ENCODE results near the gene TNS3. TPM values are rescaled to one million over a fixed set of nuclear protein-coding genes. Genes with fewer than 3 reads are reported as not detected.

Gene TNS3
- total RNA-seq, 5 donors from 2014 or later (not counting 1 experiment from before 2014, with no cell fraction given) = 0.58 to 3.7 (median 2.0) TPM

- H3K27me3 Mint-ChIP-seq = peaks cover 0 to 6% of the 10 kb centered on the region in 2 donors
- Histone ChIP-seq H3K36me3 (ENCODE audit: control insufficient read depth in 2 of 2, extremely low read depth in 1 of 2, insufficient read depth in 1 of 2, low read length in 1 of 2) (no peaks in the 10 kb centered on the region), H3K4me3 (ENCODE audit: control insufficient read depth in 1 of 2, extremely low read depth in 1 of 2, low read length in 1 of 2) (no peak overlapping the region), H3K9me3 (no peaks in the 10 kb centered on the region), H3K27me3 (replicated peaks in 1 of 2; ENCODE audit: control insufficient read depth in 2 of 2, extremely low read depth in 1 of 2, insufficient read depth in 2 of 2, low read length in 1 of 2) (no peaks in the 10 kb centered on the region), H3K4me1 (ENCODE audit: control insufficient read depth in 1 of 2, extremely low read depth in 1 of 2, insufficient read depth in 2 of 2, low read length in 2 of 2) (no peaks in the 10 kb centered on the region), H3K27ac (ENCODE audit: low read length) (no peak overlapping the region)
- ChIA-PET CTCF (no interaction called here), POLR2A (no interaction called here)
- H3K36me3 Mint-ChIP-seq = no peaks in the 10 kb centered on the region
- no peaks in the 10 kb centered on the region for H3K9me3 Mint-ChIP-seq
- no peaks in the 10 kb centered on the region for H3K4me1 Mint-ChIP-seq
- no peak for DNase-seq
- ATAC-seq (replicated peaks in 1 of 4) = no peak
- 79% methylated on average over 5 of the region's 6 CpGs for WGBS (ENCODE audit: insufficient coverage)
- H3K4me3 Mint-ChIP-seq = no peak overlapping the region
- H3K27ac Mint-ChIP-seq = no peak overlapping the region
These were observed 32.5 kb downstream of the TNS3 start for GRCh38 chr7:47549397-47549796.

- ChIA-PET POLR2A (no interaction called here), CTCF (no interaction called here)
- Mint-ChIP-seq H3K27ac (no peak overlapping the region), H3K4me3 (no peak overlapping the region), H3K9me3 (no peaks in the 10 kb centered on the region), H3K36me3 (no peaks in the 10 kb centered on the region), H3K27me3 (peaks cover 0 to 6% of the 10 kb centered on the region in 2 donors), H3K4me1 (peaks cover 0 to 2% (median 0%) of the 10 kb centered on the region in 3 donors)
- Histone ChIP-seq H3K4me1 (ENCODE audit: control insufficient read depth in 1 of 2, extremely low read depth in 1 of 2, insufficient read depth in 2 of 2, low read length in 2 of 2) (no peaks in the 10 kb centered on the region), H3K27ac (ENCODE audit: low read length) (no peak overlapping the region), H3K27me3 (replicated peaks in 1 of 2; ENCODE audit: control insufficient read depth in 2 of 2, extremely low read depth in 1 of 2, insufficient read depth in 2 of 2, low read length in 1 of 2) (no peaks in the 10 kb centered on the region), H3K36me3 (ENCODE audit: control insufficient read depth in 2 of 2, extremely low read depth in 1 of 2, insufficient read depth in 1 of 2, low read length in 1 of 2) (no peaks in the 10 kb centered on the region), H3K9me3 (no peaks in the 10 kb centered on the region), H3K4me3 (ENCODE audit: control insufficient read depth in 1 of 2, extremely low read depth in 1 of 2, low read length in 1 of 2) (no peak overlapping the region)
- 84% methylated on average over 7 of the region's 8 CpGs for WGBS (ENCODE audit: insufficient coverage)
- no peak for DNase-seq
- ATAC-seq (replicated peaks in 1 of 4) = no peak
These were observed 33.4 kb downstream of the TNS3 start for GRCh38 chr7:47548546-47548945.

- Mint-ChIP-seq H3K4me3 (no peak overlapping the region), H3K27ac (no peak overlapping the region), H3K36me3 (no peaks in the 10 kb centered on the region), H3K9me3 (no peaks in the 10 kb centered on the region), H3K27me3 (peaks cover 0 to 6% of the 10 kb centered on the region in 2 donors), H3K4me1 (peaks cover 0 to 2% (median 0%) of the 10 kb centered on the region in 3 donors)
- no peaks in the 10 kb centered on the region for H3K4me1 ChIP-seq (ENCODE audit: control insufficient read depth in 1 of 2, extremely low read depth in 1 of 2, insufficient read depth in 2 of 2, low read length in 2 of 2)
- no peaks in the 10 kb centered on the region for H3K9me3 ChIP-seq
- H3K4me3 ChIP-seq (ENCODE audit: control insufficient read depth in 1 of 2, extremely low read depth in 1 of 2, low read length in 1 of 2) = no peak overlapping the region
- ATAC-seq (replicated peaks in 1 of 4) (no peak), DNase-seq (no peak)
- CTCF ChIA-PET = no interaction called here
- POLR2A ChIA-PET = no interaction called here
- H3K27ac ChIP-seq (ENCODE audit: low read length) = no peak overlapping the region
- H3K27me3 ChIP-seq (replicated peaks in 1 of 2; ENCODE audit: control insufficient read depth in 2 of 2, extremely low read depth in 1 of 2, insufficient read depth in 2 of 2, low read length in 1 of 2) = no peaks in the 10 kb centered on the region
- 88% methylated on average over 7 of the region's 19 CpGs for WGBS (ENCODE audit: insufficient coverage)
- H3K36me3 ChIP-seq (ENCODE audit: control insufficient read depth in 2 of 2, extremely low read depth in 1 of 2, insufficient read depth in 1 of 2, low read length in 1 of 2) = no peaks in the 10 kb centered on the region
These were observed 35.0 kb downstream of the TNS3 start for GRCh38 chr7:47546733-47547494.

GRCh38 chr7:47546171-47546570, 35.7 kb downstream of the TNS3 start:
- Histone ChIP-seq H3K9me3 (no peaks in the 10 kb centered on the region), H3K27me3 (replicated peaks in 1 of 2; ENCODE audit: control insufficient read depth in 2 of 2, extremely low read depth in 1 of 2, insufficient read depth in 2 of 2, low read length in 1 of 2) (no peaks in the 10 kb centered on the region), H3K36me3 (ENCODE audit: control insufficient read depth in 2 of 2, extremely low read depth in 1 of 2, insufficient read depth in 1 of 2, low read length in 1 of 2) (no peaks in the 10 kb centered on the region), H3K4me3 (ENCODE audit: control insufficient read depth in 1 of 2, extremely low read depth in 1 of 2, low read length in 1 of 2) (no peak overlapping the region), H3K4me1 (ENCODE audit: control insufficient read depth in 1 of 2, extremely low read depth in 1 of 2, insufficient read depth in 2 of 2, low read length in 2 of 2) (no peaks in the 10 kb centered on the region), H3K27ac (ENCODE audit: low read length) (no peak overlapping the region)
- Mint-ChIP-seq H3K4me1 (peaks cover 0 to 2% (median 0%) of the 10 kb centered on the region in 3 donors), H3K36me3 (no peaks in the 10 kb centered on the region), H3K9me3 (no peaks in the 10 kb centered on the region), H3K4me3 (no peak overlapping the region), H3K27me3 (peaks cover 0 to 6% of the 10 kb centered on the region in 2 donors), H3K27ac (no peak overlapping the region)
- no peak for ATAC-seq (replicated peaks in 1 of 4)
- POLR2A ChIA-PET = no interaction called here
- 90% methylated on average over 13 of the region's 14 CpGs for WGBS (ENCODE audit: insufficient coverage)
- CTCF ChIA-PET = no interaction called here
- no peak for DNase-seq

GRCh38 chr7:47544416-47544815, 37.5 kb downstream of the TNS3 start:
- 60% methylated on average over 1 of the region's 3 CpGs for WGBS (ENCODE audit: insufficient coverage)
- no peaks in the 10 kb centered on the region for H3K27me3 ChIP-seq (replicated peaks in 1 of 2; ENCODE audit: control insufficient read depth in 2 of 2, extremely low read depth in 1 of 2, insufficient read depth in 2 of 2, low read length in 1 of 2)
- CTCF ChIA-PET = no interaction called here
- H3K9me3 ChIP-seq = no peaks in the 10 kb centered on the region
- no peak overlapping the region for H3K4me3 Mint-ChIP-seq
- H3K36me3 ChIP-seq (ENCODE audit: control insufficient read depth in 2 of 2, extremely low read depth in 1 of 2, insufficient read depth in 1 of 2, low read length in 1 of 2) = no peaks in the 10 kb centered on the region
- H3K4me1 ChIP-seq (ENCODE audit: control insufficient read depth in 1 of 2, extremely low read depth in 1 of 2, insufficient read depth in 2 of 2, low read length in 2 of 2) = no peaks in the 10 kb centered on the region
- H3K36me3 Mint-ChIP-seq = no peaks in the 10 kb centered on the region
- no peak for ATAC-seq (replicated peaks in 1 of 4)
- no peak overlapping the region for H3K4me3 ChIP-seq (ENCODE audit: control insufficient read depth in 1 of 2, extremely low read depth in 1 of 2, low read length in 1 of 2)
- H3K27ac Mint-ChIP-seq = no peak overlapping the region
- POLR2A ChIA-PET = no interaction called here
- H3K4me1 Mint-ChIP-seq = peaks cover 0 to 2% (median 0%) of the 10 kb centered on the region in 3 donors
- no peak for DNase-seq
- no peaks in the 10 kb centered on the region for H3K9me3 Mint-ChIP-seq
- peaks cover 2 to 6% of the 10 kb centered on the region in 2 donors for H3K27me3 Mint-ChIP-seq
- no peak overlapping the region for H3K27ac ChIP-seq (ENCODE audit: low read length)

- Histone ChIP-seq H3K27me3 (replicated peaks in 1 of 2; ENCODE audit: control insufficient read depth in 2 of 2, extremely low read depth in 1 of 2, insufficient read depth in 2 of 2, low read length in 1 of 2) (no peaks in the 10 kb centered on the region), H3K9me3 (no peaks in the 10 kb centered on the region), H3K36me3 (ENCODE audit: control insufficient read depth in 2 of 2, extremely low read depth in 1 of 2, insufficient read depth in 1 of 2, low read length in 1 of 2) (no peaks in the 10 kb centered on the region), H3K27ac (ENCODE audit: low read length) (no peak overlapping the region), H3K4me3 (ENCODE audit: control insufficient read depth in 1 of 2, extremely low read depth in 1 of 2, low read length in 1 of 2) (no peak overlapping the region), H3K4me1 (ENCODE audit: control insufficient read depth in 1 of 2, extremely low read depth in 1 of 2, insufficient read depth in 2 of 2, low read length in 2 of 2) (no peaks in the 10 kb centered on the region)
- peaks cover 0 to 2% (median 0%) of the 10 kb centered on the region in 3 donors for H3K4me1 Mint-ChIP-seq
- DNase-seq = no peak
- peaks cover 2 to 6% of the 10 kb centered on the region in 2 donors for H3K27me3 Mint-ChIP-seq
- H3K36me3 Mint-ChIP-seq = no peaks in the 10 kb centered on the region
- ChIA-PET POLR2A (no interaction called here), CTCF (no interaction called here)
- 76% methylated on average over 4 of the region's 6 CpGs for WGBS (ENCODE audit: insufficient coverage)
- no peak overlapping the region for H3K4me3 Mint-ChIP-seq
- no peak overlapping the region for H3K27ac Mint-ChIP-seq
- ATAC-seq (replicated peaks in 1 of 4) = no peak
- no peaks in the 10 kb centered on the region for H3K9me3 Mint-ChIP-seq
These were observed 38.2 kb downstream of the TNS3 start for GRCh38 chr7:47543714-47544113.
